B cell (primary cell): ENCODE results near the gene L3MBTL4. TPM values are rescaled to one million over a fixed set of nuclear protein-coding genes. Genes with fewer than 3 reads are reported as not detected.

Experiments
- ATAC-seq: fragments of 200-7000 bp; cut with Tn5 transposase; one replicate; pipeline ENCODE4 v1.10.0; 2021; ENCODE audit warnings: low read depth, mild to moderate bottlenecking, moderate number of reproducible peaks, moderate library complexity
- CTCF ChIA-PET: fragments of 350-600 bp; sonication (Branson Sonifier 250); formaldehyde crosslinking; loops from one replicate; lab custom pipeline; 2021; ENCODE audit warnings: antibody characterized with exemption, inconsistent platforms; lab: Charles Lee
- POLR2A ChIA-PET: fragments of 350-600 bp; sonication (Branson Sonifier 250); formaldehyde crosslinking; loops from one replicate; lab custom pipeline; 2021; ENCODE audit warnings: antibody characterized with exemption; lab: Charles Lee
- DNase-seq: peaks from one replicate; pipeline ENCODE4 v3.0.0; 2013
- H2AFZ ChIP-seq: 2 replicates; pipeline ENCODE4 v1.6.1; 2012; ENCODE audit warnings: mild to moderate bottlenecking, low read depth, low read length; ENCODE audit not compliant: insufficient read depth, poor library complexity, severe bottlenecking
- H3K27ac ChIP-seq, 2 donors: 1 replicate in 1 of 2; 2 replicates in 1 of 2; pipeline ENCODE4 v1.5.1; 2012 to 2013; ENCODE audit warnings: low read length in 2 of 2, mild to moderate bottlenecking in 2 of 2, moderate library complexity in 1 of 2
- H3K27me3 ChIP-seq, 4 experiments: fragments of 200-600 bp in 1 of 4; sonication (generic) in 1 of 4; replicated peaks in 1 of 4; 1 replicate in 2 of 4; 2 replicates in 2 of 4; pipeline versions ENCODE4 v1.6.1 to v1.7.0; 2013 to 2016; ENCODE audit warnings: low read length in 3 of 4, mild to moderate bottlenecking in 2 of 4, mixed read lengths in 1 of 4, moderate library complexity in 1 of 4; ENCODE audit not compliant: insufficient read depth in 4 of 4, control insufficient read depth in 3 of 4; ENCODE audit errors: control extremely low read depth in 1 of 4
- H3K36me3 ChIP-seq, 2 experiments: replicated peaks in 1 of 2; 1 replicate in 1 of 2; 2 replicates in 1 of 2; pipeline versions ENCODE4 v1.6.1 to v1.7.1; 2013; ENCODE audit warnings: low read length in 1 of 2; ENCODE audit not compliant: insufficient read depth in 2 of 2, control insufficient read depth in 1 of 2; ENCODE audit errors: control extremely low read depth in 1 of 2, extremely low read depth in 1 of 2
- H3K4me1 ChIP-seq, 2 donors: fragments of 200-600 bp in 1 of 2; sonication (generic) in 1 of 2; 1 replicate in 1 of 2; 2 replicates in 1 of 2; pipeline versions ENCODE4 v1.5.1 to v1.6.1; 2013 to 2017; ENCODE audit warnings: low read length in 2 of 2; ENCODE audit not compliant: control insufficient read depth in 2 of 2, insufficient read depth in 2 of 2
- H3K4me2 ChIP-seq: replicated peaks from 2 replicates; pipeline ENCODE3; 2012; ENCODE audit warnings: mild to moderate bottlenecking, low read depth, low read length; ENCODE audit not compliant: poor library complexity, severe bottlenecking
- H3K4me3 ChIP-seq, 5 experiments: fragments of 200-600 bp in 1 of 5; sonication (generic) in 1 of 5; 1 replicate in 3 of 5; 2 replicates in 2 of 5; pipeline versions ENCODE4 v1.5.1 to v1.7.0; 2011 to 2016; ENCODE audit warnings: low read length in 4 of 5, mild to moderate bottlenecking in 4 of 5, low read depth in 2 of 5, control low read depth in 1 of 5, moderate library complexity in 1 of 5; ENCODE audit not compliant: insufficient read depth in 1 of 5; ENCODE audit errors: control extremely low read depth in 1 of 5, extremely low read depth in 1 of 5
- H3K79me2 ChIP-seq: fragments of 200-600 bp; sonication (generic); one replicate; pipeline ENCODE4 v1.6.0; 2016; ENCODE audit warnings: low read length; ENCODE audit not compliant: control insufficient read depth, insufficient read depth
- H3K9ac ChIP-seq: fragments of 200-600 bp; sonication (generic); 2 replicates; pipeline ENCODE4 v1.6.1; 2017; ENCODE audit warnings: mild to moderate bottlenecking, low read length, moderate library complexity
- H3K9me3 ChIP-seq, 3 donors: one replicate each; pipeline versions ENCODE4 v1.6.1 to v1.7.1; 2013; ENCODE audit warnings: low read length in 2 of 3; ENCODE audit not compliant: control insufficient read depth in 2 of 3, insufficient read depth in 1 of 3; ENCODE audit errors: control extremely low read depth in 1 of 3
- H4K20me1 ChIP-seq: 2 replicates; pipeline ENCODE4 v1.6.0; 2012; ENCODE audit warnings: mild to moderate bottlenecking, low read length; ENCODE audit not compliant: insufficient read depth, control insufficient read depth, poor library complexity, severe bottlenecking
- H3K27ac Mint-ChIP-seq: one replicate; pipeline ENCODE4 v1.8.0; 2021; ENCODE audit warnings: mixed read lengths
- H3K27me3 Mint-ChIP-seq: one replicate; pipeline ENCODE4 v1.8.0; 2021; ENCODE audit warnings: mixed read lengths
- H3K4me1 Mint-ChIP-seq: one replicate; pipeline ENCODE4 v1.8.0; 2021; ENCODE audit warnings: mixed read lengths
- H3K4me3 Mint-ChIP-seq: one replicate; pipeline ENCODE4 v1.8.0; 2021; ENCODE audit warnings: mixed read lengths
- H3K9me3 Mint-ChIP-seq: one replicate; pipeline ENCODE4 v1.8.0; 2022; ENCODE audit warnings: mixed read lengths; ENCODE audit not compliant: insufficient read depth
- EZH2 ChIP-seq: IDR thresholded peaks from 2 replicates; pipeline ENCODE4 v1.6.1; 2012; ENCODE audit warnings: borderline replicate concordance, low read depth, mild to moderate bottlenecking, moderate library complexity, low read length; ENCODE audit not compliant: insufficient read depth, poor library complexity, severe bottlenecking
- WGBS: methylation state at CpG from one replicate; pipeline ENCODE4 v1.1.5; 2013; ENCODE audit warnings: missing lambda C conversion rate; ENCODE audit not compliant: insufficient coverage; 5-methylcytosine and 5-hydroxymethylcytosine counted together
- intact Hi-C: fragments of 100-400 bp; cut with micrococcal nuclease; formaldehyde crosslinking; loops from one replicate; pipeline ENCODE4 v1.10.0; 2022
- polyA plus RNA-seq: library from polyadenylated mRNA; depleted of rRNA; stranded (reverse); fragments of >200 nt; gene quantifications from 2 replicates; pipeline ENCODE4 v1.2.3, GENCODE V29; 2012
- total RNA-seq, 2 donors: library from RNA; stranded (reverse); fragments of 120-200 nt in 1 of 2; gene quantifications; 1 replicate in 1 of 2; 2 replicates in 1 of 2; pipeline versions ENCODE4 v1.2.3 to v1.2.4, GENCODE V29; 2013 to 2022
- TF ChIP-seq, protein P1 (sequence below): fragments of 200-600 bp; IDR thresholded peaks from one replicate; pipeline ENCODE4 v1.8.0; 2022; ENCODE audit warnings: antibody characterized with exemption, mild to moderate bottlenecking

Gene L3MBTL4
- total and polyA plus RNA-seq, 2 donors (not counting 1 experiment from before 2014, with no cell fraction given) = 3.0 to 11.9 TPM

DNA sequence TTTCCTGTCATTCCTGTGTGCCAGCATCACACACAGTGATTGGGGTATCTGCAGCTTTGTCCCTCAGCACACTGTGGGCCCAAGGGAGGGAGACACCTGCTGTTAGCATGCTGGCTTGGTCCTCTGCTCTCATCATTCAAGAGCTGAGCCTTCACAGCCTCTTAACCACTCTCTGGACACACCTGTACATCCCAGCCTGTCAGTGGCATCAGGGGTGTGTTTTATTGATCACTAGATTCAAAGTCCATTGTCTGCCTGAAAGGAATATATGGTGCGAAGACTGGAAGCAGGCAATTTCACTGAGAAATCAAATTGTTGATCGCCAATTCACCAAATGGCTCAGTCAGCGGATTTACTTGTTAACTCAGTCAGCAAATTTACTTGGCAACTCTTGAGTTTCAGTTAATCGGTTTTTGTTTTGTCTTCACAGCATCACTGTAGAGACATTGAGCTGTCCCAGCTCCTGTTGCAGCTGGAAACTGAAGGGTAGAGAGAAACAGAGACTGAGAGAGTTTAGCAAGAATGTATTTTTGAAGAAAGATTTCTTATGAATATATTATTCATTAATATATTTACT is 463.1 kb downstream of the L3MBTL4 start:
- Histone ChIP-seq H3K79me2 (no peaks in the 10 kb centered on the region), H3K4me2 (no peak overlapping the region), H3K27ac (no peak overlapping the region), H2AFZ (no peak overlapping the region), H3K4me1 (no peaks in the 10 kb centered on the region), H3K9me3 (no peaks in the 10 kb centered on the region), H3K27me3 (no peaks in the 10 kb centered on the region), H4K20me1 (no peaks in the 10 kb centered on the region), H3K4me3 (no peak overlapping the region), H3K9ac (no peak overlapping the region), H3K36me3 (no peaks in the 10 kb centered on the region)
- ATAC-seq (no peak), DNase-seq (no peak)
- H3K27me3 Mint-ChIP-seq = no peaks in the 10 kb centered on the region
- POLR2A ChIA-PET = no interaction called here
- H3K4me1 Mint-ChIP-seq = no peaks in the 10 kb centered on the region
- H3K4me3 Mint-ChIP-seq = no peak overlapping the region
- WGBS = 94% methylated on average over 4 of the region's 4 CpGs
- CTCF ChIA-PET = no interaction called here
- no peaks in the 10 kb centered on the region for H3K9me3 Mint-ChIP-seq
- TF ChIP-seq, protein P1, sequence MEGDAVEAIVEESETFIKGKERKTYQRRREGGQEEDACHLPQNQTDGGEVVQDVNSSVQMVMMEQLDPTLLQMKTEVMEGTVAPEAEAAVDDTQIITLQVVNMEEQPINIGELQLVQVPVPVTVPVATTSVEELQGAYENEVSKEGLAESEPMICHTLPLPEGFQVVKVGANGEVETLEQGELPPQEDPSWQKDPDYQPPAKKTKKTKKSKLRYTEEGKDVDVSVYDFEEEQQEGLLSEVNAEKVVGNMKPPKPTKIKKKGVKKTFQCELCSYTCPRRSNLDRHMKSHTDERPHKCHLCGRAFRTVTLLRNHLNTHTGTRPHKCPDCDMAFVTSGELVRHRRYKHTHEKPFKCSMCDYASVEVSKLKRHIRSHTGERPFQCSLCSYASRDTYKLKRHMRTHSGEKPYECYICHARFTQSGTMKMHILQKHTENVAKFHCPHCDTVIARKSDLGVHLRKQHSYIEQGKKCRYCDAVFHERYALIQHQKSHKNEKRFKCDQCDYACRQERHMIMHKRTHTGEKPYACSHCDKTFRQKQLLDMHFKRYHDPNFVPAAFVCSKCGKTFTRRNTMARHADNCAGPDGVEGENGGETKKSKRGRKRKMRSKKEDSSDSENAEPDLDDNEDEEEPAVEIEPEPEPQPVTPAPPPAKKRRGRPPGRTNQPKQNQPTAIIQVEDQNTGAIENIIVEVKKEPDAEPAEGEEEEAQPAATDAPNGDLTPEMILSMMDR = no peak
- no peak for TF ChIP-seq EZH2
- H3K27ac Mint-ChIP-seq = no peak overlapping the region
- intact Hi-C loops = no loop called here

DNA sequence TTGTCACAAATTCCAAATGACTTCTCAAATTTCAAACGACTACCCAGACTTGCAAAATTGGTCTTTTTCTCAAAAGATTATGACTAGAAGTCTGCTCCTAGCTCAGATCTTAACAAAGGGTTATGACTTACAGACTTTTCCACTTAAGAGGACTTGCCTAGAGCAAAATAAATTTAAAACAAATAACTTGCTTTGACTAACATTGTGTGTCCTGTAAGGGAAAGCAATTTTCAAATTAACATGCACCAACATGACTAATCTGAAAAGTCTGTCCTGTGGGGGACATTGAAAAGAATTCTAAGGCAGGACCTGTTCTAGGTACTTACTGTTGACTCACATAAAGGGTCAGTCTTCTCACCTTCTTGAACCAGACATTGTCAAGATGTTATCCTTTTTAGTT is 465.9 kb downstream of the L3MBTL4 start:
- ChIA-PET CTCF (no interaction called here), POLR2A (no interaction called here)
- no CpG with 5 or more reads among the region's 1 CpG for WGBS
- Histone ChIP-seq H3K27ac (no peak overlapping the region), H3K4me3 (no peak overlapping the region), H3K4me1 (no peaks in the 10 kb centered on the region), H3K27me3 (no peaks in the 10 kb centered on the region), H3K79me2 (no peaks in the 10 kb centered on the region), H4K20me1 (no peaks in the 10 kb centered on the region), H3K9ac (no peak overlapping the region), H2AFZ (no peak overlapping the region), H3K4me2 (no peak overlapping the region), H3K36me3 (no peaks in the 10 kb centered on the region), H3K9me3 (no peaks in the 10 kb centered on the region)
- DNase-seq (no peak), ATAC-seq (no peak)
- Mint-ChIP-seq H3K9me3 (no peaks in the 10 kb centered on the region), H3K4me1 (no peaks in the 10 kb centered on the region), H3K4me3 (no peak overlapping the region), H3K27me3 (peaks cover 3% of the 10 kb centered on the region), H3K27ac (no peak overlapping the region)
- TF ChIP-seq EZH2 = no peak
- TF ChIP-seq, protein P1 = no peak
- intact Hi-C loops = no loop called here
